Fibroblast of the conjunctiva (primary cell): Measurements from ENCODE around the gene KNDC1.
"Not testable (repeated sequence)": the region's sequence is repeated elsewhere in the genome, so short reads cannot be mapped to it uniquely, and the experiment has no call there.

Source experiments
- DNase-seq: peaks from one replicate; pipeline ENCODE4 v3.0.0-alpha.2; 2010; ENCODE audit warnings: low read depth

Gene KNDC1

DNA sequence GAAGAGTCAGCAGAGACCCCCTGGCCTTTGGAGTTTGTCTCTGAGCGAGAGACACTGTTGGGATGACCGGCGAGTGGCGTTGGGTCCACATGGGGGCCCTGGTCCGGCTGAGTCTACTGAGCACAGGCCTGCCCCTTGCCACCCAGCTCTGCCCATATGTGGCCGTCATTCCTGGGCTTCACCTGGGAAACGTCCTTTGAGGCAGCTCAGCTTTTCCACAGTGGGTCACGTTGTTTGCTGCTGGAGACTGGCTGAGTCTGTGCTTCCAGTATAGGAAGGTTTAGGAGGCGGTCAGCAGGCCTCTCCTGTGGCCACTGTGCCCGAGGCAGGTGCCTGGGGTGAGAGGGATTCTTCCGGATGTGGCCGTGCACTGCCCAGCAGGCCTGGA lies 99.6 kb downstream of the KNDC1 start:
- DNase-seq: no peak

DNA sequence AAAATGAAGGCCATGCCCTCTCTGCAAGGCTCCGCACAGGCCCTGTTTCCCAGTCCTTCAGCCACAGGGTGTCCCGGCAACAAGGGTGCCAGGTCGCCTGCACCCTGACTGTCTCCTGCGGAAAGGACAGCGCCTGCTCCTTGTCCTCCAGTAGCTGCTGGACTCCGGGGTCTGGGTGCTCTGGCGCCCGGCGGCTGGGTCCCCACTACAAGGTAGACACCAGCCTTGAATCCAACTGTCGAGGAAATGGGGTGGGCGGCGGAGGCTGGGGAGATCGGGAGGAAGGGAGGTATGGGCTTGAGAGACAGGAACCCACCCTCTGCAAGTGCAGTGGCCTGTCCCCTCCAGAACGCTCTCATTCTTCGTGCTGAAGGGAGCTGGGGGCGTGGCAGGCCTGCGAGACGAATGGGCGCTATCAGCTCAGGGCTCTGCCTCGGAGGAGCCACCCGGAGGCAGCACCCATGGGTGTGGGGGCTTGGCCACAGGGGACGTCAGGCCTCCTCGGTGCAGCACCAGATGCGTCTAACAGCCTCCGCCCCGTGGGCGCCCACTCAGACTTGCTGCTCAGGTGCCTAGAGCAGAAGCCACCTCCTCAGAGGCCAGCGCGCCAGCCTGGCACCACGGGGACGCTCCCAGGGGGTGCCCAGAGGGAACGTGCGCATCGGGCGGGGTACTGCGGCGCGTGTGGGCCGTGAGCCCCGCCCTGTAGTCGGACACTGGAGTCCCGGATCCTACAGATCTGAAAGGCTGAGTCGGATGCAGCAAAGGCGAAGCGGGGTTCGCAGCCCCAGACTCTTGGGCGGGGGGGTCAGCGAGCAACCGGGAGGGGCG lies 101.1 kb downstream of the KNDC1 start:
- no peak for DNase-seq

DNA sequence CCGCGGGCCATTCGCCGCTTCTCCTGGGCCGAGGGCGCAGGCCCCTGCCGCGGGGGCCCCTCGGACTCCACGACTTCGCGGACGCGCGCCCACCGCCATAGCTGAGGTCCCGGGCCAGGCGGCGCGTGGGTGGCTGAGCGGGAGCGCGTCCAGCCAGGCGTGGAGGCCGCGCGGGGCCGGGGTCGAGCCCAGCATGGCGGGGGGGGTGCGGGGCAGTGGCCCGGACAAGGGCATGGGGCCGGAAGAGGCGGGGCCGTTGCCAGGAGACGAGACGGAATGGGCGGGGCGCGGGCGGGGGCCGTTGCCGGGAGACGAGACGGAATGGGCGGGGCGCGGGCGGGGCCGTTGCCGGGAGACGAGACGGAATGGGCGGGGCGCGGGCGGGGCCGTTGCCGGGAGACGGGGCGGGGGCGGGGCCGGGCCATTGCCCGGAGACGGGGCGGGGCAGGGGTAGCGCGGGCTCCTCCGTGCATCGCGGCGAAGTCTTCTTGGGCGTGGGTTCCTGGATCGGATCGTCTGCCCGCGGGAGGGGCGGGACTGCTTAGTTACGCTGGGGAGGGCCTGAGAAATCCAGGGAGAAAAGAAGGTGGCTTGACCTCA lies 101.8 kb downstream of the KNDC1 start:
- peak; percentile 30 for DNase-seq

DNA sequence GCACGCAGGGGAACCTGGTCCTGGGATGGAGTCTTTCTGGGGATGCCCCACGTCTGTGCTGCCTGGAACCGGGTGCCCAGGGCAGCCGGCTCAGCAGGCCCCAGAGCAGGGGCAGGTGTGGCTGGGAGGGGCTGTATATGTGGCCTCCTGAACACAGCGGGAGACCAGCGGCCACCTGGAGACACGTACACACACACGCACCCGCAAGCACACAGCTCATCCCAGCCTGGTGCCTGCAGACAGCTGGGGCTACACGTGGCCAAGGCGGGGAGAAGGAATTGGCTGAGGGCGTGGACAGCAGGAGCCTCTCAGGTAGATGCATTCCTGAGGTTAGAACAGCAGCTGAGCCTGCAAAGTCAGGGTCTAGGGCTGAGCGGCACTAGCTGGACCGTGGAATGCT lies 102.7 kb downstream of the KNDC1 start:
- DNase-seq: no peak

DNA sequence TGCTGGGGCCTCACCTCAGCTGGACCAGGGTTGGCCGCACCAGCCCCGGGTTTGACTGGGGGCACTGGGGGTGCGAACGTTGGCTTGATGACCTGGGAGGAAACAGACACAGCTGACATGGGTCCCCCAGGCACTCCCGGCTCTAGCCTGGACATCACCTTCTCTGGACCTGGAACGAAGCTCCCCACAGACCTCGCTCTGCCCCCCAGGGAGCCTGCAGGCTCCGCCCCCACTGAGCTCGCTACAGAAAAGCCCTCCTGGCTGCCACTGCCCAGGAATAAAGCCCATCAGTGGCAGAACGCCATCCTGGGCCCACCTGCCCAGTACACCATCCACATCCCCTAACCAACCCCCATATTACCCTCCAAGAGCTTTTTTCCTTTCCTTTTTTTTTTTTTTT lies 103.7 kb downstream of the KNDC1 start:
- no peak for DNase-seq

DNA sequence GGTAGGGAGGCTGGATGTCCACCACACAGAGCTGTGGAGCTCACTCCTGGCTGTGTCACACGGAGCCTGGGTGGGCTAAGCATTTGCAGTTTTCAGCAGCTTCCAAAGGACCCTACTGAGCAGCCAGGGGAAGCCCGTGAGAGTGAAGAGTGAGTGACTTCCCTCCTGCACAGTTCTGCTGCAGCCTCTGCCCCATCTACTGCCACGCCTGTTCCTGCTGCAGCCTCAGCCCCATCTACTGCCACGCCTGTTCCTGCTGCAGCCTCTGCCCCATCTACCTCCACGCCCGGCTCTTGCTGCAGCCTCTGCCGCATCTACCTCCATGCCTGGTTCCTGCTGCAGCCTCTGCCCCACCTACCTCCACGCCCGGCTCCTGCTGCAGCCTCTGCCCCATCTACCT lies 104.4 kb downstream of the KNDC1 start:
- DNase-seq: no peak

DNA sequence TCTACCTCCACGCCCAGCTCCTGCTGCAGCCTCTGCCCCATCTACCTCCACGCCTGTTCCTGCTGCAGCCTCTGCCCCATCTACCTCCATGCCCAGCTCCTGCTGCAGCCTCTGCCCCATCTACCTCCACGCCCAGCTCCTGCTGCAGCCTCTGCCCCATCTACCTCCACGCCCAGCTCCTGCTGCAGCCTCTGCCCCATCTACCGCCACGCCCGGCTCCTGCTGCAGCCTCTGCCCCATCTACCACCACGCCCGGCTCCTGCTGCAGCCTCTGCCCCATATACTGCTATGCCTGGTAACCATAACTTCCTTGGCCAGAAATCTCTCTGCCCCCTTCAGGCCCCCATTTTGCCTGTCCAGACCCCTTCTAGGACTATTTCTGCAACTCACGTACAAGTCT lies 105.0 kb downstream of the KNDC1 start:
- not testable (repeated sequence) for DNase-seq

DNA sequence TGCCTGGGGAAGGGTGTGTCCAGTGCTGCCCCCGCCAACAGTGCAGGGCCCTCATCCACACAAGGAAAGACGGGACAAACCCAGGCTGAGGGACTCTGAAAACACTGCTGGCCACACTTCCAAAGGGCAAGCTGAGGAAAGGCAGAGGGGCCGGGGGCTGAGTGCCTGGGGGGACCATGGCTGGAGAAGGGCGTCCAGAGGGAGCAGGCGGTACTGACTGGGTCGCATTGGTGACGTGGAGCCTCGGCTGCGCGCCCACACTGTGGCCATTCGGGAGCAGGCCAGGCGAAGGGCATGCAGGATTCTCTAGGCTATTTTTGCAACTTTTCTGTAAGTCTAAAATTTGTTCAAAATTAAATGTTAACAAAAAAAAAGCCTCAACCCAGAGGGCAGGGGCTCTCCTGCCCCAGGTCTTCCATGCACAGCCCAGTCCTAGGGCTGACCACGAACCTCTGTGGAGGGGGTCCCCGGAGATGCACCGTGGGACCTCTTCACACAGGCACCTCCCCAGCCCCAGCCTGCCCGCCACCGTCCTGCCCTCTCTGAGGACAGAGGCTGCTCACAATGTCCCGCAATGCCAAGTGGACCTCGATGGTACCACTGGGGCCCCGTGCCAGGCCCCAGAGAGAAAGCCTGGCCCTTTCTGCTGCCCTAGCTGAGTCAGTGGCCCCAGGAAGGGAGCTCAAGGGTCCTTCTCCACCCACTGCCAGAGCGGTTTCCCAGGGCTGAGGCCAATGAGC lies 106.2 kb downstream of the KNDC1 start:
- DNase-seq: no peak

DNA sequence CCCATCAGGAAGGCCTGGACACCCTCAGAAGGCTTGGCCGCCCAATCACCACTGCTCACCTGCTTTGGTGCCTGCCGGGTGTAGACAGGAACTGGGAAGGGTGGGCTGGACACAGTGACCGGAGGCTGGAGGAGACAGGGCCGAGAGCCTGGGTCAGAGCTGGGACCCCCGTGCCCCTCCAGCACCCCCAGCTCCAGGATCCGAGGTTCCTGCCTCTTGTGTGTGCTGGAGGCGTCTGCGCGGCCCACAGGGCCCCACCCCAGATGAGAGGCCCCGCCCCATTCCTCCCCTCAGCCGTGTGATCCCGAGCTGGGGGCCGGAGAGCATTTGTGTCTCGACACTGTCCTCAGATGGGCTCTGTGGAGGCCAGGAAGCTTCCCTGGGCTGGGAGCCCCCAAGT lies 107.3 kb downstream of the KNDC1 start:
- DNase-seq: no peak

DNA sequence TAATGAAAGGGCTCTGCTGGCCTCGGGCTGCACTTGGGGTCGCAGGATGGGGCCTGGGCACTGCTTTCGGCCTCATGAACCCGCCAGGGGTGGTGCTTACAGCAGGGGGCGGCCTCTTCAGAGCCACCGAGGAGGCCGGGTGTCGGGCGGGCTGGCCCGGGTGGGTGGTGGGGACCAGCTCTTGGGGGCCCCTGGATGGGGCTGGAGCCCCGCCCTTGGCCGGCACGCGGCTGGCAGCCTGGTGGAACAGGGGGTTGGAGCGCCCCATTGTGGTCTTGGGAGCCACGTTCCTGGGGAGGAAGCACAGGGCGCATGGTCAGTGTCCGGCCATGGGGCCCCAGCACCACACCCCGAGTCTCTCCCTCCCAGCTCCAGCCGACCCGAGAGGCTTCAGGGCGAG lies 107.8 kb downstream of the KNDC1 start:
- DNase-seq: no peak

DNA sequence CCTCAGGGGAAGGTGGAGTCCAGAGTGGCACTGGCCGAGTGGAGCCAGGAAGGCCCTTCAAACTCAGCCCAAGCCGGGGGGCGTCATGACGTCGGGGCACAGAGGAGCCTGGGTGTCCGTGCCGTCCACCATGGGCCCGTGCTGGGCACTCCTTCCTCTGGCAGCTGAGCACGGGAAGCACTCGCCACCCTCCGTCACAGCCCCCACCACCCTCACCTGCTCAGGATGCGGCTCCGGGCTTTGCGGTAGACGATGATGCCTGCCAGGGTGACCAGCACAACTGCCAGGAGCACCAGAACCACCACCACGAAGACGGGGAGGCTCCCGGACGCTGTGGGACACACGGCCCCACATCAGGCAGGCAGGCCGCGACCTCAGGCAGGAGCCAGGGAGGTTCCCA lies 108.5 kb downstream of the KNDC1 start:
- no peak for DNase-seq

DNA sequence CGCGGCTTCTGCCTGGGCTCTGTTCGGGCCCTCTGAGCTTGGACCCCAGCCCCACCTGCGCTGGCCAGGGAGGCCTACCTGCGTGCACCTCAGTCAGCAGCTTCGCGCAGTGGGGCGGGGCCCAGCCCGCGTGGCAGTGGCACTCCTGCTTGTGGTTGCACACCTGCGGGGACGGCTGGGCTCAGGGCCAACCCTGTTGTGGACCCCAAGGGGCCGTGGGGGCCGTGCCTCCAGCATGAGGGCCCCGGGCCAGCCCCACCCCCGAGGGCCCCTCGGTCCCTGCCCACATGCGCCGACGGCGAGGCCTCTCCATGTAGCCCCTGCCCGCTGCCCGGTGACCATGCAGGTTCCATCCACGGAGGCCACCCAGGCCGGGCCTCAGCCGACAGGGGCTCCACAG lies 109.3 kb downstream of the KNDC1 start:
- DNase-seq: no peak

DNA sequence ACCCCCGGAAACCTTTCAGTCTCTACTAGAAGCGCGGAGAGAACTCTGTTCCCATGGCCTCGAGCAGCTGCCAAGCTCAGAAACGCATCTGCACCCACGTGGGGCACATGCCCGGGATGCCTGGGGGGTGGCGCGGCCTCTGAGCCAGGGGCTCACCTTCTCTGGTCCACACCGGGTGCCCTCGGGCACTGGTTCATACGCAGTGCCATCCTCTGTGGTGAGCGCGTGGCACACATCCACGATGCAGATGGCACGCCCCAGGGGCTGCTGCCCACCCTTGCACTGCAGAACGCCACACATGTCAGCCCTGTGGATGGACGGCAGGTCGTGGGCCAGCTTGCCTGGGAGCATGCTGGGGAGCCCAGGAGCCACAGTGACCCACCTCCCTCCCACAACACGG lies 110.2 kb downstream of the KNDC1 start:
- DNase-seq: no peak

DNA sequence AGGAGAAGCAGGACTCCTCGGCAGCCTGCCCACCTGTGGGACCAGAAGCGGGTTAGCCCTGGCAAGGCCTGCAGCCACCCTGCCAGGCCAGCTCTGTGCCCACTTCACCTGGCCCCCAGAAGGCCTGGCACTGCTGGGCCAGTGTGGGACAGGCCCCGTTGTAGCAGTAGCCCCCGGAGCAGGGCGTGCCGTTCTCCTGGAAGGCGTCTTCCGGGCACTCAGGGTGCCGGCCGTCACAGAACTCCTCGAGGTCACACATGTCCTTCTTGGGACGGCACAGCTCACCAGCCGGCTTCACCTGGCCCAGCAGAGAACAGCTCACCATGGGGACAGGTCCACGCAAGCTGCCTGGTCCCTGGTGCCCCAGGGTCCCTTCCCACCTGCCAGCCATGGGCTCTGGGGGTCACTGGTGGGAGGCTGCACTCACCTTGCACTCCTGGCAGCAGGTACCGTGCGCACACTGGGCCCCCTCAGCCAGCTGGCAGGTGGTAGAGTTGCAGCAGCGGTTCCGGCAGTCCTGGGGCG lies 110.8 kb downstream of the KNDC1 start:
- DNase-seq: no peak

DNA sequence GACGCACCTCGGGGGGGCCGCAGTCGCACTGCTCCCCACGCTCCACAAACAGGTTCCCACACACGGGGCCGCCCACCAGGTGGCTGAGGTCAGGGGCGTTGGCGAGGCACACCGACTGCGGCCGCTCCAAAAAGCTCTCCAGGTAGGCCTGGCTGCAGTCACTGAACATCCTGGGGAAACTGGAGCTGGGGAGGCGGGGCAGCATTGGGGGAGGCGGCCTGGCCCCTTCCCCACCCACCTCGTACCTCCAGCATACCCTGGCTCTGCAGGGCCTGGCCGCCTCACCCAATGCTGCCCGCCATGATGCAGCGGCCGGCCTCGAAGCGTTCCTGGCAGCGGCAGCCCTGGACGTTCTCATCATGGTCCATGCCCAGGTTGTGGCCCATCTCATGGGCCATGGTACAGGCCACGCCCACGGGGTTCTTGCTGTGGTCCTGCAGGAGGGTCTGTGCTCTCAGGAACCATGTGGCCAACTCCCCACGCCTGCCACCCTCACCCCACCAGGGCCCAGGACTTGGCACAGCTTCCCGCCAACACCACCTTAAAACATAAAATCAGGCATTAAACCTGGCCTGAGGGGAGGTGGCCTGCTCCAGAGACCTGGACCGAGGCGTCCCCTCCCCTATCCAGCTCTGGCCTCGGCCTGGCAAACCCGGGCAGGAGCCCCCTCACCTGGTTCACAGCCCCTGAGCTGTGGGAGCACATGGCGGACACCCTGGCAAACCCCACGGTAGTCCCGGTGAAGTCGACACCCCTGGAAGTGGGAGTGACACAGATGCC lies 111.7 kb downstream of the KNDC1 start:
- no peak for DNase-seq

DNA sequence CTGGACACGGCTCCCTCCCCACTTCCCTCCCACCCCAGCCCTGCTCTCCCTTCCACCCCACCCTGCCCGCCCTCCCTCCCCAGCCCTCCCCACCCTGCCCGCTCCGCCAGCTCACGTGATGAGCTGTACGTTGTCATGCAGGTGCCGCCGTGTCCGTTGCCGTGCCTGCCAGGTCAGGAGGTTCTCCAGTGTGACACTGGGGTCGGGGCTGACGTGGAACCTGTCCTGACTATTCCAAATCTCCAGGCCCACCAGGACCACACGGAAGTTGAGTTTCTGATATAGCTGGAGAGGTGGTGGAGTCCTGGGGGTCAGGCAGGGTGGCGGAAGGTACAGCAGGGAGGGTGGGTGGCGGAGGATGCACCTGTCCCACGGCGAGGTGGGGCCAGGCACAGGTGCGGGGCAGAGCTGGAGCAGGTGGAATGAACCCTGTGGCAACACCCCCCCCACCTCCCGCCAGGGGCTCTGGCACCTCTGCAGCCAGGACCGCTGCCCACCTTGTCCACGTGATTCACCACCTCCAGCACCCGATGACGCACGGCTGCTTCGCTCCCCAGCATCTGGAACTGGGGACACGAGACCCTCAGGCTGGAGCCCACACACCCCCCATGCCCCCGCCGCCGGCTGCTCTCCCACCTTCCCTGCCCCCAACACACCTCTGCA lies 112.4 kb downstream of the KNDC1 start:
- DNase-seq: no peak

DNA sequence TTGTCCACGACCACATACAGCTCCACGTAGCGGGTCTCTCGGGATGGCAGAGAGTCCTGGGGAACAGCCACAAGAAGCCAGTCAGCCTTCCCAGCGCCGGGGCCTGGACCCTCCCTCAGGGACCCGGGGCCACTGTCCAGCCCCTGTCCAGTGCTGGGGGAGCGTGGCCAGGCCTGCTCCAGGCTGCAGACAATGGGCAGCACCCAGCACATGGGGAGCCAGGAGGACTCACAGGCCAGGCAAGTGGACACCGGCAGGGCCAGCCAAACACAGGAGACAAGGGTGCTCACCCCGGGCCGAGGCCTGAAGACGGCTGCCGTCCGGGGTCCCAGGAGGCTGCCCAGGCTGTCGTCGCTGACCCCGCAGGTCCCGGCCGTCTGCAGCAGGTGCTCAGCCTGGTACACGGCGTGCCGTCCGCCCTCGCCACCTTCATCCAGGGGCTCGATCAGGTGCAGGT lies 113.0 kb downstream of the KNDC1 start:
- no peak for DNase-seq

DNA sequence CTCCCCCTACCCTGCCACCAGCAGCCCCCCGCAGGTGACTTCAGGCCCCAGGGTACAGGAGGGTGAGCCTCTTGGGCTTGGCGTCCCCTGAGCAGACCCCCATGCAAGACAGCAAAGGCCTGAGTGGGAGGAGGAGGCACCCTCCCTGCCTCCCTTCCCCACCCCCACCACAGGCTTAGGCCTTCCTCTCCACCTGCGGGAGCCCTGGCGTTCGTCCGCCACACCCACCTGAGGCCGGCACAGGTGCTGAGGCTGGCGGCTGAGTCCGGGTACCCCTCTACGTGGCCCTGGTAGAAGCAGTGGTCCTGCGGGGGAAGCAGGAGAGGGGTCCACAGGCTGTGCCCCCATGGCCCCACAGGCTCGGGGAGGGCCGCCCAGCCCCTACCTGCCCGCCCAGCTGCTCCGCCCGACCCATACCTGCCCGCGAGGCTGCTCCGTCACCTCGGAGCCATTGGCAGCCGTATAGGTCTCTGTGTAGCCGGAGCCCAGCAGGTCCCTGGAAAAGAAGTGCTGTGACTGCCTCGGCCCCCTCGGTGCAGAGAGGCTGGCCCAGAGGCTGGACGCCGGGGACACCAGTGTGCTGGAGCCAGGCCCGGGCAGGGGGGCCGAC lies 113.6 kb downstream of the KNDC1 start:
- DNase-seq: no peak

DNA sequence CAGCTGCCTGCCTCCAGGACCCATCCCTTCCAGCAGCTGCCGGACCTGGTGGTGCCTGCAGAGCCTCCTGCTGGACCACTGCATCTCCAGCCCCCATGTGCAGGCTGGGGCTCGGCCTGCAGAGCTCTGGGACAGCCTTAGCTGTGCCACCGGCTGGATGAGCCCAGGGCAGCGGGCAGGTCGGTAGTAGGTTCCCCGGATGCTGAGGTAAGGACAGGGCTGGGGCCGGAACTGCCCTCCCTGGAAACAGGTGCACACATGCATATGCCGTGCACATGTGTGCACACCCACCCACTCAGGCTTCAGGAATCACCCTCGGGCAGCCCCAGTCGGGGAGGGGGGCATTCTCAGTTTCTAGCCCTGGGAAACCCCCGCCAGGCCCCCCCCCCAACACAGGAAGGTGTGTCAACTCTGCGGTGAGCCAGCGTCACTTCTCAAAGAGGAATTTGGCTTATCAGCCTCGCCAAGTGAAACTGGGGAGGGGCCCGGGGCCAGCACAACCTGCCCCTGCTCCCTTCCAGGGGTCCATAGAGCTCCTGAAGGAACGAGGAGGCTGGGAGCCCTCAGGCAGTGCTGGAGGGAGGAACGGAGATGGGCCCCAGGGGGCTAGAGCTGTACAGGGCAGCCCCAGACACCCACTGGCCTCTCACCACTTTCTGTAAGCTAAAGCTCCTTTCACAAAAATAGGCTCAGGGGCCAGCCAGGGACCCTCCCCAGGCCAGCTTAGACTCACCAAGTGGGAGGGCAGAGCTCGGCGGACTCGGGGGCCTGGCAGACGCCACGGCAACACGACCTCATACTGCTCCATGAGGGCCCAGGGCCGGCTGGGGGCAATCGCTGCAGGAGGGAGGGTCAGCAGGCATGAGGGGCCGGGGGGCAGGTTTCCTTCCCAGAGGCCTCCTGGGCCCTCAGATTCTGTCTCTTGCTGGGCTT lies 115.0 kb downstream of the KNDC1 start:
- DNase-seq: no peak

DNA sequence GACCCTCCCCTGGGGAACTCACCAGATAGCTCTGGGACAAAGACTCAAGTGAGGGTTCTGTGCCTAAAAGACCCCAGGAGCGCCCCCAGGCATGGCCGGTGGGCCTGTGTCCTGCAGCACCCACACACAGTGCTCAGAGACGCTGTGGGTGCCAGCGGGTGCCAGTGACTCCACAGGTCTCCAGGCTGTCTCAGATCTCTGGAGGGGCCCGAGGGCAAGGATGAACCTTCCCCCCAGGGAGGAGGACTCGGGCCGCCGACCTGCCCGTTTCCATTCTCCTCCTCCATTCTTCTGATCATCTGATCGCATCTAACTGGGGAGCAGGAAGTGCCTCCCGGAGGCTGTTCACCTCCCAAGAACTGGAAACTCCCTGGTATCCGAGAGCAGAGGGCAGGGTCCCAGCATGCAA lies 115.7 kb downstream of the KNDC1 start:
- no peak for DNase-seq
